ENCODE data around the gene BCKDK.
"Not testable (repeated sequence)": the region's sequence is repeated elsewhere in the genome, so short reads cannot be mapped to it uniquely, and the experiment has no call there.

Gene BCKDK

GRCh38 chr16:31136287-31136662 lies 28.1 kb downstream of the BCKDK start:
- Histone ChIP-seq H3K4me3 (no peak overlapping the region), H3K9ac (ENCODE audit: insufficient read length) (no peak overlapping the region), H3K9me3 (ENCODE audit: low read depth, low read length) (no peaks in the 10 kb centered on the region), H3K27ac (no peak overlapping the region), H3K36me3 (ENCODE audit: insufficient read depth, low read length) (no peaks in the 10 kb centered on the region)
- TF ChIP-seq EZH2 (IDR thresholded peaks at IDR 0.05) (no peak), FOXP2 (optimal IDR thresholded peaks at IDR 0.05; ENCODE audit: control extremely low read depth, extremely low read length, insufficient read depth) (no peak), POLR2AphosphoS5 (IDR thresholded peaks at IDR 0.05; ENCODE audit: borderline replicate concordance, low read depth, low read length) (no peak)
- DNase-seq (ENCODE audit: low read depth, low spot score), result no peak

GRCh38 chr16:31136822-31137499 lies 28.8 kb downstream of the BCKDK start:
- DNase-seq (ENCODE audit: low read depth, low spot score); H3K27ac ChIP-seq; H3K4me3 ChIP-seq: not testable (repeated sequence)

GRCh38 chr16:31138621-31139578 lies 30.7 kb downstream of the BCKDK start:
- H3K4me3 ChIP-seq, result no peak overlapping the region
- no peak for DNase-seq (ENCODE audit: low read depth, low spot score)
- H3K9ac ChIP-seq (ENCODE audit: insufficient read length), result no peak overlapping the region

More at GRCh38 chr16:31136822-31137499, 28.8 kb downstream of the BCKDK start:
- not testable (repeated sequence) for H3K9ac ChIP-seq (ENCODE audit: insufficient read length); H3K36me3 ChIP-seq (ENCODE audit: insufficient read depth, low read length); H3K9me3 ChIP-seq (ENCODE audit: low read depth, low read length)

GRCh38 chr16:31141071-31141469 lies 32.9 kb downstream of the BCKDK start:
- Histone ChIP-seq H3K4me3 (peak overlapping the region; percentile 80), H3K27ac (peak overlapping the region; percentile 85; the same call in 1 of the 2 replicates), H3K9ac (ENCODE audit: insufficient read length) (peak overlapping the region; percentile 75)
- not testable (repeated sequence) for H3K9me3 ChIP-seq (ENCODE audit: low read depth, low read length); DNase-seq (ENCODE audit: low read depth, low spot score); H3K36me3 ChIP-seq (ENCODE audit: insufficient read depth, low read length)

More at GRCh38 chr16:31138621-31139578, 30.7 kb downstream of the BCKDK start:
- Histone ChIP-seq H3K27ac (no peak overlapping the region), H3K36me3 (ENCODE audit: insufficient read depth, low read length) (no peaks in the 10 kb centered on the region), H3K9me3 (ENCODE audit: low read depth, low read length) (no peaks in the 10 kb centered on the region)
- TF ChIP-seq EZH2 (IDR thresholded peaks at IDR 0.05), result no peak

- no peaks in the 10 kb centered on the region for H3K9me3 ChIP-seq (ENCODE audit: low read depth, low read length)
- TF ChIP-seq FOXP2 (optimal IDR thresholded peaks at IDR 0.05; ENCODE audit: control extremely low read depth, extremely low read length, insufficient read depth), result no peak
- TF ChIP-seq POLR2AphosphoS5 (IDR thresholded peaks at IDR 0.05; ENCODE audit: borderline replicate concordance, low read depth, low read length), result no peak
- TF ChIP-seq EZH2 (IDR thresholded peaks at IDR 0.05), result no peak
- no peak for DNase-seq (ENCODE audit: low read depth, low spot score)
- peak overlapping the region; percentile 80 for H3K4me3 ChIP-seq
- H3K9ac ChIP-seq (ENCODE audit: insufficient read length), result peak overlapping the region; percentile 75
- H3K27ac ChIP-seq, result peak overlapping the region; percentile 85
- no peaks in the 10 kb centered on the region for H3K36me3 ChIP-seq (ENCODE audit: insufficient read depth, low read length)
Measured at GRCh38 chr16:31141489-31142108, 33.4 kb downstream of the BCKDK start.

GRCh38 chr16:31142109-31143010 lies 34.2 kb downstream of the BCKDK start:
- peak overlapping the region; percentile 76 for H3K9ac ChIP-seq (ENCODE audit: insufficient read length)
- peak; percentile 46 for TF ChIP-seq FOXP2 (optimal IDR thresholded peaks at IDR 0.05; ENCODE audit: control extremely low read depth, extremely low read length, insufficient read depth)
- no peak for TF ChIP-seq EZH2 (IDR thresholded peaks at IDR 0.05)
- peak; percentile 72 for TF ChIP-seq POLR2AphosphoS5 (IDR thresholded peaks at IDR 0.05; ENCODE audit: borderline replicate concordance, low read depth, low read length)
- no peaks in the 10 kb centered on the region for H3K36me3 ChIP-seq (ENCODE audit: insufficient read depth, low read length)
- DNase-seq (ENCODE audit: low read depth, low spot score), result peak; percentile 90
- peak overlapping the region; percentile 80 for H3K4me3 ChIP-seq
- peak overlapping the region; percentile 85 for H3K27ac ChIP-seq
- no peaks in the 10 kb centered on the region for H3K9me3 ChIP-seq (ENCODE audit: low read depth, low read length)

GRCh38 chr16:31143011-31143693 lies 35.0 kb downstream of the BCKDK start:
- Histone ChIP-seq H3K4me3 (peak overlapping the region; percentile 75; the same call in 1 of the 2 replicates), H3K27ac (no peak overlapping the region), H3K9ac (ENCODE audit: insufficient read length) (peak overlapping the region; percentile 76), H3K36me3 (ENCODE audit: insufficient read depth, low read length) (no peaks in the 10 kb centered on the region), H3K9me3 (ENCODE audit: low read depth, low read length) (no peaks in the 10 kb centered on the region)
- no peak for DNase-seq (ENCODE audit: low read depth, low spot score)
- TF ChIP-seq EZH2 (IDR thresholded peaks at IDR 0.05) (no peak), POLR2AphosphoS5 (IDR thresholded peaks at IDR 0.05; ENCODE audit: borderline replicate concordance, low read depth, low read length) (no peak), FOXP2 (optimal IDR thresholded peaks at IDR 0.05; ENCODE audit: control extremely low read depth, extremely low read length, insufficient read depth) (no peak)
